ENCODE measurements around the gene IMPDH2.

The IMPDH2 gene

GRCh38 chr3:49006408-49007067 is 22.7 kb downstream of the IMPDH2 start:
- no peak for DNase-seq (ENCODE audit: low read depth)
- TF ChIP-seq, protein P1, sequence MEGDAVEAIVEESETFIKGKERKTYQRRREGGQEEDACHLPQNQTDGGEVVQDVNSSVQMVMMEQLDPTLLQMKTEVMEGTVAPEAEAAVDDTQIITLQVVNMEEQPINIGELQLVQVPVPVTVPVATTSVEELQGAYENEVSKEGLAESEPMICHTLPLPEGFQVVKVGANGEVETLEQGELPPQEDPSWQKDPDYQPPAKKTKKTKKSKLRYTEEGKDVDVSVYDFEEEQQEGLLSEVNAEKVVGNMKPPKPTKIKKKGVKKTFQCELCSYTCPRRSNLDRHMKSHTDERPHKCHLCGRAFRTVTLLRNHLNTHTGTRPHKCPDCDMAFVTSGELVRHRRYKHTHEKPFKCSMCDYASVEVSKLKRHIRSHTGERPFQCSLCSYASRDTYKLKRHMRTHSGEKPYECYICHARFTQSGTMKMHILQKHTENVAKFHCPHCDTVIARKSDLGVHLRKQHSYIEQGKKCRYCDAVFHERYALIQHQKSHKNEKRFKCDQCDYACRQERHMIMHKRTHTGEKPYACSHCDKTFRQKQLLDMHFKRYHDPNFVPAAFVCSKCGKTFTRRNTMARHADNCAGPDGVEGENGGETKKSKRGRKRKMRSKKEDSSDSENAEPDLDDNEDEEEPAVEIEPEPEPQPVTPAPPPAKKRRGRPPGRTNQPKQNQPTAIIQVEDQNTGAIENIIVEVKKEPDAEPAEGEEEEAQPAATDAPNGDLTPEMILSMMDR (IDR thresholded peaks at IDR 0.05; ENCODE audit: low read depth, low read length, missing control alignments): no peak
- peak overlapping the region; percentile 72 for H3K4me3 ChIP-seq (ENCODE audit: low read depth, low read length)

GRCh38 chr3:49005998-49006397 is 23.2 kb downstream of the IMPDH2 start:
- no peak overlapping the region; the same call in 1 of the 2 replicates for H3K4me3 ChIP-seq (ENCODE audit: low read depth, low read length)
- TF ChIP-seq, protein P1 (IDR thresholded peaks at IDR 0.05; ENCODE audit: low read depth, low read length, missing control alignments): no peak
- DNase-seq (ENCODE audit: low read depth): no peak

GRCh38 chr3:49005303-49005680 is 23.9 kb downstream of the IMPDH2 start:
- no peak overlapping the region for H3K4me3 ChIP-seq (ENCODE audit: low read depth, low read length)
- TF ChIP-seq, protein P1 (IDR thresholded peaks at IDR 0.05; ENCODE audit: low read depth, low read length, missing control alignments): no peak
- DNase-seq (ENCODE audit: low read depth): no peak

GRCh38 chr3:49004352-49005302 is 24.6 kb downstream of the IMPDH2 start:
- no peak overlapping the region for H3K4me3 ChIP-seq (ENCODE audit: low read depth, low read length)
- TF ChIP-seq, protein P1 (IDR thresholded peaks at IDR 0.05; ENCODE audit: low read depth, low read length, missing control alignments): no peak
- no peak for DNase-seq (ENCODE audit: low read depth)

DNA sequence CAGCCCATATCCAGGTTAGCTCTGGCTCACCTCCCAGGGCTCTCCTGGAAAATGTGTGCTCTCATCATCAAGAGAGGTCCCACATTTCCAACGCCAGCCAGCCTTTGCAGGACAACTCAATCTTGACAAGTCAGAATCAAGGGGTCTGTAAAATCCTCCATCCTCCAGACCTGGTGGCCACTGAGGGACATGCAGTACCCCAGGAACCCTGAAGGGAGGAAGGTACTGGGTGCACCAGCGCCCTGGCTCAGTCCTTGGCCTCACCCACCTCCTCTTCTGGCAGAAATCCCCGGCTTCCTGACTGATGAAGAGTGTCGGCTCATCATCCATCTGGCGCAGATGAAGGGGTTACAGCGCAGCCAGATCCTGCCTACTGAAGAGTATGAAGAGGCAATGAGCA is 28.0 kb downstream of the IMPDH2 start:
- no peak overlapping the region for H3K4me3 ChIP-seq (ENCODE audit: low read depth, low read length)
- TF ChIP-seq, protein P1 (IDR thresholded peaks at IDR 0.05; ENCODE audit: low read depth, low read length, missing control alignments): no peak
- DNase-seq (ENCODE audit: low read depth): no peak

- no peak for DNase-seq (ENCODE audit: low read depth)
- H3K4me3 ChIP-seq (ENCODE audit: low read depth, low read length): no peak overlapping the region
Observed at GRCh38 chr3:48999085-48999858, 29.9 kb downstream of the IMPDH2 start.

More at GRCh38 chr3:48999085-48999858, 29.9 kb downstream of the IMPDH2 start:
- TF ChIP-seq, protein P1 (IDR thresholded peaks at IDR 0.05; ENCODE audit: low read depth, low read length, missing control alignments): no peak
